ENCODE results near the gene TMC3.

DNA sequence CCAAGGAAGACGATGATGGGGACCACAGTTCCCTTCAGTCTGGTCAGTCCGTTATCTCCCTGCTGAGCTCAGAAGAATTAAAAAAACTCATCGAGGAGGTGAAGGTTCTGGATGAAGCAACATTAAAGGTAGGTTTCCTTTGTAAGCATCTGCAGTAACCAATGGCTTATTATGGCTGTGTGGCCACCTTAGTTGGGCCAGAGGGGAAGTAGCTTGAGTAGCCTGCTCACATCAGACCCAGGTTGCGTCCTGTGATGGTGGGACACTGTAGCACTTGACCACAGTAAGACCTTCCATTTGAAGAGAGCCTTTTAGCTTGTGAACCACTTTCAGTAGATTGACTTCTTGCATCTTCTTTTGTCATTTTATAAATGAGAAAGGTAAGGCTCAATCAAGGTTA is 72.6 kb downstream of the TMC3 start:
- TF ChIP-seq TAF1 (conservative IDR thresholded peaks at IDR 0.05): no peak
- TF ChIP-seq CTCF (IDR thresholded peaks at IDR 0.05; ENCODE audit: low read depth, low read length, missing input control): no peak
